Measurements from ENCODE around the gene DICER1.

DNA sequence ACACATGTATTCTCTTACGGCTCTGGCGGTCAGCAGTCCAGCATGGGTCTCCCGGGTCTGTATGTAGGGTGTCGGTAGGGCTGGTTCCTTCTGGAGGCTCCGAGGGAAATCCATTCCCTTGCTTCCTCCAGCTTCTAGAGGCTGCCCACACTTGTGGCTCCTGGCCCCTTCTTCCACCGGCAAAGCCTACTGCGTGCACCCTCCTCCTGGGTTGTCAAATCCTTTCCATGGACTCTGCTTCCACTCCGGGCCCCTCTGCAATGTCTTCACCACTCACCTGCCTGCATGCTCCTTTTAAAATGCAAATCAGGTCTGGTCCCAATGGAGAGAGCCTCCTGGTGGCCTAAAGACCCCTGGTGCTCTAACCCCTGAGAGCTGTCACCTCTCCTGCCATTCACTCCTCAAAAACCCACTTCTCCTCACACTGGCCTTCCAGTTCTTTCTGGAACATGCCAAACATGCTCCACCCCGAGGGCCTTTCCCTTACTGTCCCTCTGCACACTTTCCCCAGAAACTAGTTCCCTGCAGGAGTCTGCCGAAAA lies 108.5 kb downstream of the DICER1 start:
- no peak for TF ChIP-seq CTCF (IDR thresholded peaks at IDR 0.05; ENCODE audit: poor library complexity)
- no peak for TF ChIP-seq EZH2 (IDR thresholded peaks at IDR 0.05; ENCODE audit: borderline replicate concordance)
- TF ChIP-seq EZH2phosphoT487 (IDR thresholded peaks at IDR 0.05; ENCODE audit: low read depth, severe bottlenecking, unreplicated experiment) = no peak

All from hepatocyte (in vitro differentiated cells).